Smooth muscle cell (in vitro differentiated cells): ENCODE data around the gene LRBA. TPM values are rescaled to one million over a fixed set of nuclear protein-coding genes. Genes with fewer than 3 reads are reported as not detected.

Experiments used
- DNase-seq: peaks from one replicate; lab custom pipeline; 2025; ENCODE audit not compliant: unreplicated experiment; lab: John Stamatoyannopoulos, UW
- H2AFZ ChIP-seq: fragments of 200-600 bp; sonication (generic); 2 replicates; pipeline ENCODE4 v1.6.0; 2016; ENCODE audit warnings: antibody characterized with exemption, low read depth, mild to moderate bottlenecking
- H3F3A ChIP-seq: fragments of 200-600 bp; sonication (generic); 2 replicates; pipeline ENCODE4 v1.6.0; 2017; ENCODE audit warnings: antibody characterized with exemption, low read depth
- H3K27ac ChIP-seq: fragments of 200-600 bp; sonication (generic); 2 replicates; pipeline ENCODE4 v1.5.1; 2016; ENCODE audit warnings: low read depth, mild to moderate bottlenecking
- H3K27me3 ChIP-seq: fragments of 200-600 bp; sonication (generic); 2 replicates; pipeline ENCODE4 v1.6.1; 2016; ENCODE audit warnings: low read depth, mild to moderate bottlenecking
- H3K36me3 ChIP-seq: fragments of 200-600 bp; sonication (generic); 2 replicates; pipeline ENCODE4 v1.5.1; 2016; ENCODE audit warnings: low read depth
- H3K4me1 ChIP-seq: fragments of 200-600 bp; sonication (generic); 2 replicates; pipeline ENCODE4 v1.5.1; 2016; ENCODE audit warnings: low read depth
- H3K4me2 ChIP-seq: fragments of 200-600 bp; sonication (generic); 2 replicates; pipeline ENCODE4 v1.6.0; 2016; ENCODE audit warnings: mild to moderate bottlenecking
- H3K4me3 ChIP-seq: fragments of 200-600 bp; sonication (generic); 2 replicates; pipeline ENCODE4 v1.5.1; 2016; ENCODE audit warnings: mild to moderate bottlenecking
- H3K79me2 ChIP-seq: fragments of 200-600 bp; sonication (generic); 2 replicates; pipeline ENCODE4 v1.6.0; 2016; ENCODE audit warnings: low read depth, mild to moderate bottlenecking
- H3K9ac ChIP-seq: fragments of 200-600 bp; sonication (generic); 2 replicates; pipeline ENCODE4 v1.6.0; 2016; ENCODE audit warnings: low read depth
- H3K9me3 ChIP-seq: fragments of 200-600 bp; sonication (generic); replicated peaks from 2 replicates; pipeline ENCODE4 v1.5.1; 2016; ENCODE audit warnings: low read depth
- H4K20me1 ChIP-seq: fragments of 200-600 bp; sonication (generic); 2 replicates; pipeline ENCODE4 v1.6.0; 2016; ENCODE audit warnings: low read depth
- CTCF ChIP-seq: fragments of 200-600 bp; sonication (generic); IDR thresholded peaks from 2 replicates; pipeline ENCODE4 v1.5.1; 2017; ENCODE audit warnings: borderline replicate concordance, mild to moderate bottlenecking, antibody characterized with exemption; ENCODE audit not compliant: insufficient read depth, poor library complexity, severe bottlenecking
- WGBS: methylation state at CpG from one replicate; pipeline ENCODE4 v1.1.7; 2016; ENCODE audit warnings: low lambda C conversion rate; 5-methylcytosine and 5-hydroxymethylcytosine counted together
- polyA plus RNA-seq: library from polyadenylated mRNA; unstranded; fragments of >200 nt; fragmentation: Nextera tagmentation; extraction: Ambion mirVana; gene quantifications from 2 replicates; pipeline ENCODE4 v1.2.1, GENCODE V29; 2016
- total RNA-seq: library from RNA; depleted of rRNA; stranded (reverse); fragments of >200 nt; gene quantifications from 2 replicates; pipeline ENCODE4 v1.2.3, GENCODE V29; 2014

LRBA gene
- total and polyA plus RNA-seq, 2 experiments from 2014 or later: 1.6 to 26.2 TPM

GRCh38 chr4:150990993-150991392 is 24.1 kb downstream of the LRBA start:
- Histone ChIP-seq H3K9me3 (no peaks in the 10 kb centered on the region), H3K4me3 (no peak overlapping the region), H3K79me2 (no peaks in the 10 kb centered on the region), H3K4me2 (no peak overlapping the region), H3K36me3 (no peaks in the 10 kb centered on the region), H4K20me1 (no peaks in the 10 kb centered on the region), H3K4me1 (no peaks in the 10 kb centered on the region), H3F3A (no peaks in the 10 kb centered on the region), H3K27ac (no peak overlapping the region), H3K9ac (no peak overlapping the region), H2AFZ (no peak overlapping the region), H3K27me3 (no peaks in the 10 kb centered on the region)
- no peak for DNase-seq
- no peak for TF ChIP-seq CTCF
- 79% methylated on average over 2 of the region's 2 CpGs for WGBS

- no peak overlapping the region for H3K27ac ChIP-seq
- no peak overlapping the region for H3K4me3 ChIP-seq
- no peaks in the 10 kb centered on the region for H3K9me3 ChIP-seq
- H3K36me3 ChIP-seq: no peaks in the 10 kb centered on the region
- H3K4me2 ChIP-seq: no peak overlapping the region
- no peaks in the 10 kb centered on the region for H3F3A ChIP-seq
- no peaks in the 10 kb centered on the region for H3K27me3 ChIP-seq
- H3K79me2 ChIP-seq: no peaks in the 10 kb centered on the region
- no peak for DNase-seq
- no peak for TF ChIP-seq CTCF
- no peak overlapping the region for H3K9ac ChIP-seq
- no peaks in the 10 kb centered on the region for H4K20me1 ChIP-seq
- H3K4me1 ChIP-seq: no peaks in the 10 kb centered on the region
- no peak overlapping the region for H2AFZ ChIP-seq
- WGBS: 57% methylated on average over 3 of the region's 3 CpGs
Observed at GRCh38 chr4:150990250-150990649, 24.8 kb downstream of the LRBA start.

DNA sequence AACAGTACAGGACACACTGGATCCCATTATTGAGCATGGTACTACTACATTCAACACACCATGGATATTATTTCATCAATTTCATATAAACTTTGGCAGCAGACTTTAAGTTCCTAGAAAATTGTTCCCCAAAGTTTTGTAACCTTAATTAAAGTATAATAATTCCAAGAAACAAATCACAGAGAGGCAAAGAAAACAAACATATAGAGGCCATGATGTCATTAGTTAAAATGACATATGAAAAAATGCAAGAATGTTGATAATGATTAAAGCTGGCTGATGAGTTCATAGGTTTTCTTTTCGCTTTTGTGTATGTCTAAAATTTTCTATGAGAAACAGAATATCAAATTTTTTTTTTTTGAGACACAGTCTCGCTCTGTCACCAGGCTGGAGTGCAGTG is 26.8 kb downstream of the LRBA start:
- Histone ChIP-seq H3K9ac (no peak overlapping the region), H3K9me3 (no peaks in the 10 kb centered on the region), H3F3A (no peaks in the 10 kb centered on the region), H2AFZ (no peak overlapping the region), H3K4me2 (no peak overlapping the region), H4K20me1 (no peaks in the 10 kb centered on the region), H3K36me3 (no peaks in the 10 kb centered on the region), H3K27me3 (no peaks in the 10 kb centered on the region), H3K27ac (no peak overlapping the region), H3K79me2 (no peaks in the 10 kb centered on the region), H3K4me1 (no peaks in the 10 kb centered on the region), H3K4me3 (no peak overlapping the region)
- 97% methylated on average over 2 of the region's 2 CpGs for WGBS
- no peak for TF ChIP-seq CTCF
- DNase-seq: no peak

DNA sequence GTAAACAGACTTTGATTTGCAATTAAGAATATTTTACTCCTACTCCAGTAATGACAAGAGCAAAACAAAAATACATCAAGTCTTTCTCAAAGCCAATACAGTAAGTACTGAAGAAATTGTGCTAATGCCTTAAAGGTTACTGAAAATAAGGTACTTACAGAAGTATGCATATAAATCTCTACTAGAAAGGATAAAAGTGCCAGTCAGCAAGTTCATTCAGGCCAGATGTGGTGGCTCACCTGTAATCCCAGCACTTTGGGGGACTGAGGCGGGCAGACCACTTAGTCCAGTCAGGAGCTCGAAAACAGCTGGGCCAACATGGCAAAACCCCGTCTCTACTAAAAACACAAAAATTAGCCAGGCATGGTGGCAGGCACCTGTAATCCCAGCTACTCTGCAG is 27.9 kb downstream of the LRBA start:
- no peaks in the 10 kb centered on the region for H3K79me2 ChIP-seq
- H3K9me3 ChIP-seq: no peaks in the 10 kb centered on the region
- H3K27ac ChIP-seq: no peak overlapping the region
- no peaks in the 10 kb centered on the region for H3K27me3 ChIP-seq
- WGBS: 96% methylated on average over 3 of the region's 3 CpGs
- no peaks in the 10 kb centered on the region for H3K36me3 ChIP-seq
- no peak overlapping the region for H3K9ac ChIP-seq
- no peak overlapping the region for H3K4me3 ChIP-seq
- no peaks in the 10 kb centered on the region for H4K20me1 ChIP-seq
- TF ChIP-seq CTCF: no peak
- no peak overlapping the region for H3K4me2 ChIP-seq
- no peaks in the 10 kb centered on the region for H3F3A ChIP-seq
- H2AFZ ChIP-seq: no peak overlapping the region
- no peak for DNase-seq
- H3K4me1 ChIP-seq: no peaks in the 10 kb centered on the region
